ENCODE results near the gene ANXA8.

DNA sequence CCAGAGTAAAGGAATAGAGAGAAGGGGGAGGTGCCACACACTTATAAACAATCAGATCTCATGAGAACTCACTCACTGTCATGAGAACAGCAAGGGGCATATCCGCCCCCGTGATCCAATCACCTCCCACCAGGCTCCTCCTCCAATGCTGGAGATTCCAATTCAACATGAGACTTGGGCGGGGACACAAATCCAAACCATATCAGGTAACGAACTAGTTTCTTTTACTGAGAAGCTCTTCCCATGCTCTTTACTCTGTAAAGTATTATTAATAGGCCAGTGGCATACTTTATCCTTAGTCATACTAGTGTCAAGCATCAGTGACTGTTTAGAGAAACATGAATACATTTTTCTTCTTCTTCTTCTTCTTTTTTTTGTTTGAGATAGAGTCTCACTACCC is 60.4 kb downstream of the ANXA8 start:
- TF ChIP-seq, protein P1, sequence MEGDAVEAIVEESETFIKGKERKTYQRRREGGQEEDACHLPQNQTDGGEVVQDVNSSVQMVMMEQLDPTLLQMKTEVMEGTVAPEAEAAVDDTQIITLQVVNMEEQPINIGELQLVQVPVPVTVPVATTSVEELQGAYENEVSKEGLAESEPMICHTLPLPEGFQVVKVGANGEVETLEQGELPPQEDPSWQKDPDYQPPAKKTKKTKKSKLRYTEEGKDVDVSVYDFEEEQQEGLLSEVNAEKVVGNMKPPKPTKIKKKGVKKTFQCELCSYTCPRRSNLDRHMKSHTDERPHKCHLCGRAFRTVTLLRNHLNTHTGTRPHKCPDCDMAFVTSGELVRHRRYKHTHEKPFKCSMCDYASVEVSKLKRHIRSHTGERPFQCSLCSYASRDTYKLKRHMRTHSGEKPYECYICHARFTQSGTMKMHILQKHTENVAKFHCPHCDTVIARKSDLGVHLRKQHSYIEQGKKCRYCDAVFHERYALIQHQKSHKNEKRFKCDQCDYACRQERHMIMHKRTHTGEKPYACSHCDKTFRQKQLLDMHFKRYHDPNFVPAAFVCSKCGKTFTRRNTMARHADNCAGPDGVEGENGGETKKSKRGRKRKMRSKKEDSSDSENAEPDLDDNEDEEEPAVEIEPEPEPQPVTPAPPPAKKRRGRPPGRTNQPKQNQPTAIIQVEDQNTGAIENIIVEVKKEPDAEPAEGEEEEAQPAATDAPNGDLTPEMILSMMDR (IDR thresholded peaks at IDR 0.05) = no peak
- TF ChIP-seq EP300 (IDR thresholded peaks at IDR 0.05) = no peak

Measured in ovary (tissue), 3 donors.